HepG2 (cell line): ENCODE results near the gene GLI3. TPM values are rescaled to one million over a fixed set of nuclear protein-coding genes. Genes with fewer than 3 reads are reported as not detected.

Experiments used
- ATAC-seq: fragments of 200-7000 bp; cut with Tn5 transposase; 3 replicates; pipeline ENCODE4 v1.9.1; 2020; ENCODE audit warnings: mild to moderate bottlenecking, moderate library complexity
- BruUV-seq: library from RNA; stranded (reverse); fragments of 400-500 nt; replicated peaks from 2 replicates; lab custom pipeline; 2021; lab: Mats Ljungman, UMichigan
- CTCF ChIA-PET: fragments of 300-600 bp; formaldehyde crosslinking; extraction: SDS; loops from one replicate; lab custom pipeline; 2021; ENCODE audit warnings: low total read pairs, inconsistent platforms, low intra/inter-chr PET ratio; lab: Yijun Ruan, JAX
- POLR2A ChIA-PET: fragments of 350-600 bp; sonication (Branson Sonifier 250); formaldehyde crosslinking; loops from one replicate; lab custom pipeline; 2020; ENCODE audit warnings: antibody characterized with exemption, inconsistent platforms; lab: Yijun Ruan, JAX
- DNase-seq: peaks from one replicate; pipeline ENCODE4 v3.0.0-alpha.2; 2015; ENCODE audit warnings: low spot score
- FAIRE-seq: peaks from 3 replicates; lab custom pipeline; 2011; peaks lifted over from hg19 to GRCh38; lab: Jason Lieb, UNC
- H2AFZ ChIP-seq: one replicate; pipeline ENCODE4 v1.6.1; 2011; ENCODE audit warnings: low read length, inconsistent platforms
- H3K27ac ChIP-seq: fragments of 300-600 bp; 3 replicates; pipeline ENCODE4 v1.8.0; 2011; ENCODE audit warnings: mixed run types, mild to moderate bottlenecking, mixed read lengths, low read length, inconsistent platforms; ENCODE audit not compliant: insufficient read depth; ENCODE audit errors: extremely low read length
- H3K27me3 ChIP-seq, 2 experiments: fragments of 200-600 bp in 1 of 2; 2 replicates in 1 of 2; 3 replicates in 1 of 2; pipeline versions ENCODE4 v1.6.0 to v1.8.0; 2011; ENCODE audit warnings: low read length in 2 of 2, mild to moderate bottlenecking in 2 of 2, moderate library complexity in 2 of 2, inconsistent platforms in 1 of 2; ENCODE audit not compliant: insufficient read depth in 2 of 2, control insufficient read depth in 1 of 2
- H3K36me3 ChIP-seq, 2 experiments: fragments of 200-600 bp in 1 of 2; replicated peaks in 1 of 2; 2 replicates in 1 of 2; 3 replicates in 1 of 2; pipeline versions ENCODE4 v1.5.1 to v1.8.0; 2011; ENCODE audit warnings: low read length in 2 of 2, inconsistent platforms in 1 of 2; ENCODE audit not compliant: insufficient read depth in 2 of 2, control insufficient read depth in 1 of 2
- H3K4me1 ChIP-seq: 2 replicates; pipeline ENCODE4 v1.5.1; 2012; ENCODE audit warnings: low read length, inconsistent platforms; ENCODE audit not compliant: insufficient read depth
- H3K4me2 ChIP-seq: 2 replicates; pipeline ENCODE4 v1.6.0; 2011; ENCODE audit warnings: low read depth, low read length, inconsistent platforms
- H3K4me3 ChIP-seq, 3 experiments: fragments of 200-600 bp in 1 of 3; sonication (generic), shearing (Covaris generic) in 1 of 3; replicated peaks in 1 of 3; 2 replicates each; pipeline ENCODE4 v1.5.1; 2011 to 2016; ENCODE audit warnings: low read length in 3 of 3, inconsistent platforms in 2 of 3, low read depth in 2 of 3, mild to moderate bottlenecking in 2 of 3, control low read depth in 1 of 3, mixed read lengths in 1 of 3; ENCODE audit not compliant: insufficient read depth in 1 of 3
- H3K79me2 ChIP-seq: one replicate; pipeline ENCODE4 v1.6.1; 2011; ENCODE audit warnings: low read length, inconsistent platforms; ENCODE audit not compliant: insufficient read depth
- H3K9ac ChIP-seq: 2 replicates; pipeline ENCODE4 v1.6.0; 2011; ENCODE audit warnings: mild to moderate bottlenecking, low read depth, low read length, inconsistent platforms; ENCODE audit not compliant: insufficient read depth
- H3K9me3 ChIP-seq: 2 replicates; pipeline ENCODE4 v1.5.1; 2012; ENCODE audit warnings: mild to moderate bottlenecking, low read length
- H4K20me1 ChIP-seq: 2 replicates; pipeline ENCODE4 v1.6.0; 2011; ENCODE audit warnings: inconsistent platforms, mild to moderate bottlenecking, low read length, moderate library complexity; ENCODE audit not compliant: insufficient read depth
- AGO1 ChIP-seq: fragments of 200-400 bp; formaldehyde crosslinking; IDR thresholded peaks from 2 replicates; pipeline ENCODE4 v1.6.1; 2017; ENCODE audit warnings: mild to moderate bottlenecking, low read depth, low read length, moderate library complexity; ENCODE audit not compliant: poor library complexity, severe bottlenecking
- BATF2 ChIP-seq: sonication (generic); formaldehyde crosslinking; IDR thresholded peaks from 2 replicates; pipeline ENCODE4 v1.8.0; 2022; ENCODE audit warnings: mild to moderate bottlenecking, missing genetic modification reagents, moderate library complexity
- CREM ChIP-seq, 2 experiments: sonication (generic) in 1 of 2; formaldehyde crosslinking in 1 of 2; IDR thresholded peaks; 2 replicates each; pipeline versions ENCODE4 v1.4.0 to v1.6.1; 2016 to 2020; ENCODE audit warnings: antibody characterized with exemption in 1 of 2, mild to moderate bottlenecking in 1 of 2, missing genetic modification reagents in 1 of 2
- GABPA ChIP-seq, 2 experiments: IDR thresholded peaks; 2 replicates each; pipeline ENCODE4 v1.6.1; 2011 to 2016; ENCODE audit warnings: low read depth in 2 of 2, low read length in 1 of 2, missing biosample characterization in 1 of 2, missing genetic modification characterization in 1 of 2
- JDP2 ChIP-seq: sonication (generic); formaldehyde crosslinking; IDR thresholded peaks from 2 replicates; pipeline ENCODE4 v1.8.1; 2022; ENCODE audit warnings: missing genetic modification reagents, borderline replicate concordance
- KDM3A ChIP-seq: IDR thresholded peaks from 2 replicates; pipeline ENCODE4 v1.6.1; 2018; ENCODE audit warnings: low read depth, missing compliant biosample characterization
- NR2F1 ChIP-seq, 2 experiments: fragments of 450-650 bp in 1 of 2; formaldehyde crosslinking in 1 of 2; IDR thresholded peaks; 2 replicates each; pipeline versions ENCODE4 v1.5.0 to v1.6.1; 2016 to 2020; ENCODE audit warnings: mild to moderate bottlenecking in 1 of 2, missing compliant biosample characterization in 1 of 2, missing genetic modification reagents in 1 of 2, moderate library complexity in 1 of 2
- PHF21A ChIP-seq: sonication (generic); formaldehyde crosslinking; IDR thresholded peaks from 2 replicates; pipeline ENCODE4 v1.5.0; 2020; ENCODE audit warnings: mild to moderate bottlenecking, missing genetic modification reagents
- ZNF430 ChIP-seq: sonication (generic); formaldehyde crosslinking; IDR thresholded peaks from 2 replicates; pipeline ENCODE4 v1.9.0; 2021; ENCODE audit warnings: mild to moderate bottlenecking, missing genetic modification reagents
- ZNF598 ChIP-seq: sonication (generic); formaldehyde crosslinking; IDR thresholded peaks from 2 replicates; pipeline ENCODE4 v1.5.1; 2020; ENCODE audit warnings: mild to moderate bottlenecking, missing genetic modification reagents, borderline replicate concordance
- WGBS: methylation state at CpG from one replicate; pipeline ENCODE4 v1.1.6; 2017; ENCODE audit warnings: low lambda C conversion rate; 5-methylcytosine and 5-hydroxymethylcytosine counted together
- in situ Hi-C: cut with HindIII; loops from 2 replicates; pipeline ENCODE4 v1.10.0; 2017; ENCODE audit warnings: low pct_unique_long_range_greater_than_20kb; ENCODE audit not compliant: extremely low pct_ligation_motif_present
- intact Hi-C: fragments of 100-400 bp; cut with micrococcal nuclease; formaldehyde crosslinking; loops from one replicate; pipeline ENCODE4 v1.10.0; 2022; ENCODE audit not compliant: unreplicated experiment
- polyA plus RNA-seq, 8 experiments: library from polyadenylated mRNA; depleted of rRNA in 3 of 8; stranded (reverse) in 7 of 8; unstranded in 1 of 8; fragments of >200 nt; fragmentation: Illumina TruSeq in 4 of 8; extraction: Trizol in 4 of 8; gene quantifications; 2 replicates each; pipeline versions ENCODE4 v1.2.1 to v1.2.3, GENCODE V29; 2011 to 2016; ENCODE audit warnings: low read depth in 4 of 8, missing spikeins in 1 of 8, mixed read lengths in 1 of 8; ENCODE audit not compliant: insufficient read depth in 1 of 8
- total RNA-seq, 5 experiments: library from RNA; depleted of rRNA; stranded (reverse); fragments of >200 nt; fragmentation: Illumina TruSeq; extraction: Trizol; gene quantifications; 2 replicates each; pipeline ENCODE4 v1.2.3, GENCODE V29; 2016; ENCODE audit warnings: low read depth in 1 of 5

The GLI3 gene
- total and polyA plus RNA-seq, 2 of the 13 experiments (the other 11 are each of a cell fraction or from before 2014, with no cell fraction given) = not detected

- Histone ChIP-seq H3K9me3 (no peaks in the 10 kb centered on the region), H4K20me1 (no peaks in the 10 kb centered on the region), H3K79me2 (no peaks in the 10 kb centered on the region), H3K36me3 (no peaks in the 10 kb centered on the region), H3K4me3 (no peak overlapping the region), H3K27me3 (no peaks in the 10 kb centered on the region), H3K4me1 (no peaks in the 10 kb centered on the region), H3K27ac (no peak overlapping the region), H3K4me2 (no peak overlapping the region), H2AFZ (no peak overlapping the region), H3K9ac (no peak overlapping the region)
- 0% methylated on average over 2 of the region's 2 CpGs for WGBS
- ChIA-PET POLR2A (no interaction called here), CTCF (no interaction called here)
- in situ Hi-C loops = no loop called here
- DNase-seq (no peak), ATAC-seq (no peak), FAIRE-seq (no peak)
- no TSS peak for BruUV-seq
- intact Hi-C loops = no loop called here
- TF ChIP-seq PHF21A = no peak
- no peak for TF ChIP-seq JDP2 (CRISPR knock-in tag)
- TF ChIP-seq CREM (IDR thresholded peaks at IDR 0.05) = no peak
- TF ChIP-seq CREM (CRISPR knock-in tag; IDR thresholded peaks at IDR 0.05) = no peak
- TF ChIP-seq GABPA (IDR thresholded peaks at IDR 0.05; ENCODE audit: low read depth, low read length) = no peak
- TF ChIP-seq GABPA (CRISPR knock-in tag; IDR thresholded peaks at IDR 0.05; ENCODE audit: low read depth) = no peak
Measured at GRCh38 chr7:42161110-42161509, 75.9 kb downstream of the GLI3 start.

GRCh38 chr7:42159130-42159529 is 77.9 kb downstream of the GLI3 start:
- ATAC-seq (no peak), DNase-seq (no peak), FAIRE-seq (no peak)
- H3K79me2 ChIP-seq = no peaks in the 10 kb centered on the region
- H4K20me1 ChIP-seq = no peaks in the 10 kb centered on the region
- in situ Hi-C loops (no loop called here), intact Hi-C loops (no loop called here)
- H3K27ac ChIP-seq = no peak overlapping the region
- ChIA-PET CTCF (no interaction called here), POLR2A (no interaction called here)
- H3K4me2 ChIP-seq = no peak overlapping the region
- peaks cover 7% of the 10 kb centered on the region for H3K4me1 ChIP-seq
- BruUV-seq = no TSS peak
- WGBS = 37% methylated on average over 3 of the region's 3 CpGs
- H2AFZ ChIP-seq = no peak overlapping the region
- H3K4me3 ChIP-seq = no peak overlapping the region
- no peak overlapping the region for H3K9ac ChIP-seq
- H3K36me3 ChIP-seq = no peaks in the 10 kb centered on the region
- TF ChIP-seq AGO1 (no peak), KDM3A (CRISPR knock-in tag) (no peak), BATF2 (no peak), ZNF430 (CRISPR knock-in tag) (no peak), NR2F1 (CRISPR knock-in tag; IDR thresholded peaks at IDR 0.05) (no peak), ZNF598 (CRISPR knock-in tag) (no peak)
- TF ChIP-seq, all 625 proteins: peak for 0
- H3K27me3 ChIP-seq = no peaks in the 10 kb centered on the region
- H3K9me3 ChIP-seq = no peaks in the 10 kb centered on the region
